BE2C (cell line): ENCODE results near the gene ASIC2.

Experiments
- DNase-seq: peaks from one replicate; pipeline ENCODE4 v3.0.0-alpha.2; 2020
- H3K27me3 ChIP-seq: fragments of 250-450 bp; sonication (Bioruptor Pico); 2 replicates; pipeline ENCODE4 v1.5.1; 2020; ENCODE audit warnings: mild to moderate bottlenecking
- H3K36me3 ChIP-seq: fragments of 250-450 bp; sonication (Bioruptor Pico); 2 replicates; pipeline ENCODE4 v1.5.1; 2020; ENCODE audit warnings: mild to moderate bottlenecking
- H3K4me1 ChIP-seq: fragments of 250-450 bp; sonication (Bioruptor Pico); 2 replicates; pipeline ENCODE4 v1.5.1; 2020
- H3K4me3 ChIP-seq: 2 replicates; pipeline ENCODE4 v1.5.1; 2011; ENCODE audit warnings: low read depth, low read length
- H3K9me3 ChIP-seq: fragments of 250-450 bp; sonication (Bioruptor Pico); 2 replicates; pipeline ENCODE4 v1.5.1; 2020
- TF ChIP-seq, protein P1 (sequence below): IDR thresholded peaks from 2 replicates; pipeline ENCODE4 v1.5.1; 2012; ENCODE audit warnings: mild to moderate bottlenecking, low read depth, low read length

The ASIC2 gene

DNA sequence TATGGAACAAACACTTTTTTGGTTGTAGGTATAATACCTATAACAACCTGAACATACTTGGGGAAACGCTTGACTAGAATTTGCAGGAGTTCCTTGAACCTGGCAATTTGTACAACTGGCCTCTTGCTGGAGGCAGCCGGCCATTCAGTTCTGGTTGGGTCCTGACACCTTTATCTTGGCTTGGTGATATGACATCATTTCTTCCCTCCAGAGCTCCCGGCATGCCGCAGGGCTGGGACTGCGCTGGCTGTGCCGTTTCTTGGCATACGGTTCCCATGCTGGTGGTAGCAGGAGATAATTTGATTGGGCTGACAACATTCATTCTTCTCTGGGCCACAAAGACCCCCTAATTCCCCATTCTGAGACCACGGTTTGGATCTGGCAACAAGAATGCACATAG, 87.5 kb downstream of the ASIC2 start:
- Histone ChIP-seq H3K9me3 (no peaks in the 10 kb centered on the region), H3K4me3 (no peak overlapping the region), H3K4me1 (no peaks in the 10 kb centered on the region), H3K36me3 (no peaks in the 10 kb centered on the region), H3K27me3 (0 out of 2 replicates have a peak, but pooled peaks cover 6% of the 10 kb centered on the region)
- DNase-seq: no peak
- TF ChIP-seq, protein P1, sequence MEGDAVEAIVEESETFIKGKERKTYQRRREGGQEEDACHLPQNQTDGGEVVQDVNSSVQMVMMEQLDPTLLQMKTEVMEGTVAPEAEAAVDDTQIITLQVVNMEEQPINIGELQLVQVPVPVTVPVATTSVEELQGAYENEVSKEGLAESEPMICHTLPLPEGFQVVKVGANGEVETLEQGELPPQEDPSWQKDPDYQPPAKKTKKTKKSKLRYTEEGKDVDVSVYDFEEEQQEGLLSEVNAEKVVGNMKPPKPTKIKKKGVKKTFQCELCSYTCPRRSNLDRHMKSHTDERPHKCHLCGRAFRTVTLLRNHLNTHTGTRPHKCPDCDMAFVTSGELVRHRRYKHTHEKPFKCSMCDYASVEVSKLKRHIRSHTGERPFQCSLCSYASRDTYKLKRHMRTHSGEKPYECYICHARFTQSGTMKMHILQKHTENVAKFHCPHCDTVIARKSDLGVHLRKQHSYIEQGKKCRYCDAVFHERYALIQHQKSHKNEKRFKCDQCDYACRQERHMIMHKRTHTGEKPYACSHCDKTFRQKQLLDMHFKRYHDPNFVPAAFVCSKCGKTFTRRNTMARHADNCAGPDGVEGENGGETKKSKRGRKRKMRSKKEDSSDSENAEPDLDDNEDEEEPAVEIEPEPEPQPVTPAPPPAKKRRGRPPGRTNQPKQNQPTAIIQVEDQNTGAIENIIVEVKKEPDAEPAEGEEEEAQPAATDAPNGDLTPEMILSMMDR: no peak

DNA sequence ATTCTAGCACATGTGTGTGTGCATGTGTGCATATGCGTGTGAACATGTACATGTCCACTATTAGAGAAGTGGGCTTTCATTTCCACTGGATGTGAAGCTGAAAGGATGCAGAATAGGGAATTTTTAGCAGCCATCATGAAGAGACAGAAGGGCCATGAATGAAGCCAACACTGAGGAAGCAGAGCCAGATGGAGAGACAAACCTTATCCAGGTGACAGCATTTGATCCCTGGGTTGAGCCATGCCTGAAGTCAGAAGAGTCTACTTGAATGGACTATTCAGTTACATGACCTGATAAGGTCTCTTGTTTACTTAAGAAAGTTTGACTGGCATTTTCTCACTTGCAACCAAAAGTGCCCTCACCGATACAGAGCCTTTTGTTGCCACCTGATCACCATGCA, 88.4 kb downstream of the ASIC2 start:
- DNase-seq: no peak

DNA sequence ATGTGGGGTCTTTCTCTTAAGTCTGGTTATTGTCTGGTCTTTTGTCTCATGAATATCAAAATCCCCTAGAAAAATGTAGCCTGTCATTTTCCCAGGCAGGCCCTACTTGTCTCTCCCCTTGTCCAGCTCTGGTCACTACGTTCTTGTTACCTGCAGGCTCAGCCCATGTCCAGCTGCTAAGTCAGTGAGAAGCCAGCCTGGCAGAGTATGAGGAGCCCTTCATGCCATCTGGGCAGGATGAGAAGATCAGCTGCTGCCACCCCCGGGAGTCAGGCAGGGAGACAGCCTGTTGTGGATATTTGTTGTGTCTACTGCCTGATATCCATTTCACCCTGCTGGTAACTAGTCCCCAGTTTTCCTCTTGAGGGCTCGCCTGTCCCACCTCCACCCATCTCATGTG, 88.9 kb downstream of the ASIC2 start:
- Histone ChIP-seq H3K4me1 (no peaks in the 10 kb centered on the region), H3K36me3 (no peaks in the 10 kb centered on the region), H3K27me3 (0 out of 2 replicates have a peak, but pooled peaks cover 6% of the 10 kb centered on the region), H3K4me3 (no peak overlapping the region), H3K9me3 (no peaks in the 10 kb centered on the region)
- no peak for DNase-seq
- TF ChIP-seq, protein P1: no peak

More for the DNA sequence above, 88.4 kb downstream of the ASIC2 start:
- no peak overlapping the region for H3K4me3 ChIP-seq
- H3K36me3 ChIP-seq: no peaks in the 10 kb centered on the region
- no peaks in the 10 kb centered on the region for H3K4me1 ChIP-seq
- TF ChIP-seq, protein P1: no peak
- H3K27me3 ChIP-seq: 0 out of 2 replicates have a peak, but pooled peaks cover 6% of the 10 kb centered on the region
- no peaks in the 10 kb centered on the region for H3K9me3 ChIP-seq

DNA sequence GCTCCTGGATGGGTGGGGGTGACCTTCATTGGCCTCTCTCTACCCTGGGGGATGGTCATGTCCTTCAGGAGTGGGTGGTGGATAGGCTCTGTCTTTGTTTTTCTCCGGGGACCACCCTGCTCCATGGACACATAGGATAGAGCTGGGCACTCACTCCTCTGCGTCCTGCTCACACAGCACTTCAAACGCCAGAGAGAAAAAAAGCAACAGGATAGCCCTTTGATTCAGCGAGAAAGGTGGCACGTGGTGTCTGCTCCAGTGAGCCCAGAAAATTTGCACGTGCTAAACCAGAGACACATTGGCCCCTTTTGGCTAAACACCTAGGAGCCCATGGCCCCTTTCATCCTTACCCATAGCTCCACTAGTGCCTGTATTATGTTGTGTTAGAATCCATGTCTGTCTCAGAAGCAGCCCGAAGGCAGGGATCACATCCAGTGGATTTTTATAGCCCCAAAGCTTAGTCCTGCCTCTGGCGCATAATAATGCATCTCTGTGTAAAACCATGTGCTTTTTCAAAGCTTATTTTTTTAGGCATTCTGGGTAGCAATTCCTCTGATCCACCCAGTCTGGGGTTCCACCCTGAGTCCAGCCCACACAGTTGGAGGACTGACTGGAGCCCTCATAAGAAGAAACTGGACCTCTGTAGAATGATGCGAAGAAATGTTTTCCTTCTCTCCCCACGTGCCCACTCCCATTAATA, 90.1 kb downstream of the ASIC2 start:
- no peaks in the 10 kb centered on the region for H3K9me3 ChIP-seq
- H3K27me3 ChIP-seq: 0 out of 2 replicates have a peak, but pooled peaks cover 5% of the 10 kb centered on the region
- no peak overlapping the region for H3K4me3 ChIP-seq
- DNase-seq: no peak
- no peaks in the 10 kb centered on the region for H3K36me3 ChIP-seq
- no peaks in the 10 kb centered on the region for H3K4me1 ChIP-seq
- TF ChIP-seq, protein P1: no peak

DNA sequence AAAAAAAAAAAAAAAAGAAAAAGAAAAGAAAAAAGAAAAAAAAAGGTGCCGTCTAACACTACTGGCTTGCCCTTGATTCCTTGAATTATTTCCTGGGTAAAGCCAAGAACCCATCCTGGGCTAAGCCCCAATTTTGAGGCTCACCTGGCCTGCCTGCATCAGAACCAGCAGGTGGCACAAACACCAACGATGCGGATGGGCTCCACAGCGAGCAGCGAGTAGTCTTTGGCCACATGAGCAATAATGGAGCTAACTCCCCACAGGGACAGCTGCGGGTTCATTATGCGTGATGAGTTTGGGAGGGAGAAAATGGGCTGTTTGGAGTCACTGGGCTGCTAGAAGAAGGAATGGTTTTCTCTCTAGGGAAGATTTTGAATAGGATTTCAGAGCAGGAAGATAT, 91.1 kb downstream of the ASIC2 start:
- no peak for DNase-seq
- Histone ChIP-seq H3K4me3 (no peak overlapping the region), H3K36me3 (no peaks in the 10 kb centered on the region), H3K4me1 (no peaks in the 10 kb centered on the region), H3K27me3 (no peaks in the 10 kb centered on the region), H3K9me3 (no peaks in the 10 kb centered on the region)
- TF ChIP-seq, protein P1: no peak

DNA sequence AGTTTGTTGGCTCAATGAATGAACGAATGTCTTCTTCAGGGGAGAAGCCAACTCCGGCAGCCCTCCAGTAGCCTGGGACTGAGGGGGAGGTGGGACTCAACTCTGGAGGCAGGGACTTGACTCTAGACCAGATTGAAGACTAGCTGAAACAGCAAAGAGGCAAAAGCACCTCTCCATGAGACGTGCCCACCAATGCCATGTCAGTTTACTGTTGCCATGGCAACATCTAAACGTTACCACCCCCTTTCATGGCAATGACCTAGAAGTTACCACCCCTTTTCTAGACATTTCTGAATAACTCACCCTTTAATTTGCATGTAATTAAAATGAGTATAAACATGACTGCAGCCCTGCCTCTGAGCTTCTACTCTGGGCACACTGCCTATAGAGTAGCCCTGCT, 91.8 kb downstream of the ASIC2 start:
- no peak for DNase-seq
- H3K36me3 ChIP-seq: no peaks in the 10 kb centered on the region
- no peak overlapping the region for H3K4me3 ChIP-seq
- no peaks in the 10 kb centered on the region for H3K4me1 ChIP-seq
- TF ChIP-seq, protein P1: no peak
- no peaks in the 10 kb centered on the region for H3K27me3 ChIP-seq
- no peaks in the 10 kb centered on the region for H3K9me3 ChIP-seq
